ENCODE results near the gene RAB5IF. TPM values are rescaled to one million over a fixed set of nuclear protein-coding genes. Genes with fewer than 3 reads are reported as not detected.

RAB5IF gene
- total and polyA plus RNA-seq, 10 of the 15 experiments (the other 5 are each of a cell fraction or from before 2014, with no cell fraction given): 19.4 to 246 (median 92.0) TPM

DNA sequence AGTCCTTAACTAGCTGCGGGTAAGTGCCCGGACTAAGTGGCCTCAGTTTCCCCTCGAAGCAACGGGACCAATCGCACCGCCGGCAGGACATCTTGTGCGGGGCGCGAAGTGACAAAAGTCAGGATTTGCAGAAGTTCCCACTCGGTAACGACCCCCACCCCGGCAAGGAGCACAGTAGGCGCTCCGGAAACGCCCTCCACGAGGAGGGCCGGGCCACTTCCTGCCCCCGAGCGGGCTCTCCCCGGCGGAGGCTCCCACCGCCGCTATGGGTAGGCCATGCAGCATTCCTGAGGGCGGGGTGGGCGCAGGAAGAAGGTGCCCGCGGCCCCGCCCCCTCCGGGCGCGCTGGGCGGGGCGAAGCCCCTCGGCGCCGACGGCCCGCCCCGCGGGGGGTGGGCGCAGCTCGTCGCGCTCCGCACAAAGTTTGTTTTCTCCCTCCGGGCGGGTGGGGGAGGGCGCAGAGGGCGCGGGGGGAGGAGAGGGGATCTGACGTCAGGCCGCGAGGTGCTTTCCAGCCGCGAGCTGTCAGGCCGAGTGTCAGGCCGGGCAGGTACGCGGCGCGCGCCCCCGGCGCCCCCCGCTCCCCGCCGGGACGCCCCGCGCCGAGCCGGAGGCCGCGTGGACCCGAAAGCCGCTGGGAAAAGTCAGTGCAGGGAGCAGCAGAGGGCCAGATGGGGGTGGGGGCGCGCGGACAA lies 32.3 kb upstream of the RAB5IF start, which contains the start of gene TGIF2 (continued):
- TF ChIP-seq TARDBP (IDR thresholded peaks at IDR 0.05; ENCODE audit: borderline replicate concordance) (no peak), FOS (IDR thresholded peaks at IDR 0.05; ENCODE audit: borderline replicate concordance, extremely low read depth, insufficient read length) (no peak), PAX5 (IDR thresholded peaks at IDR 0.05; ENCODE audit: borderline replicate concordance, low read depth, low read length) (peak; percentile 4; the same call in 1 of the 2 replicates), SRF (IDR thresholded peaks at IDR 0.05; ENCODE audit: low read depth in 2 of 2, low read length in 2 of 2) (no peak; a peak in 1 of 4 replicates), CEBPB (IDR thresholded peaks at IDR 0.05; ENCODE audit: borderline replicate concordance in 1 of 2, low read depth in 2 of 2, low read length in 2 of 2) (no peak), ASH2L (IDR thresholded peaks at IDR 0.05; ENCODE audit: borderline replicate concordance, low read depth) (no peak), IKZF1 (conservative IDR thresholded peaks at IDR 0.05) (peak; percentile 85), DPF2 (IDR thresholded peaks at IDR 0.05) (peak; percentile 84), RAD51 (IDR thresholded peaks at IDR 0.05) (no peak), KAT2A (conservative IDR thresholded peaks at IDR 0.05; ENCODE audit: control insufficient read depth, low read depth, low read length) (no peak), CBFB (IDR thresholded peaks at IDR 0.05; ENCODE audit: low read depth) (peak; percentile 52; the same call in 1 of the 2 replicates), HCFC1 (IDR thresholded peaks at IDR 0.05; ENCODE audit: low read length) (no peak), POLR2AphosphoS5 (IDR thresholded peaks at IDR 0.05; ENCODE audit: low read length) (peak; percentile 69), KDM1A (IDR thresholded peaks at IDR 0.05; ENCODE audit: borderline replicate concordance) (no peak), TBL1XR1 (IDR thresholded peaks at IDR 0.05; ENCODE audit: low read depth, low read length) (no peak; the same call in 1 of the 2 replicates), RCOR1 (conservative IDR thresholded peaks at IDR 0.05; ENCODE audit: low read depth, low read length) (no peak), SREBF1 (IDR thresholded peaks at IDR 0.05; ENCODE audit: low read length) (no peak), IKZF2 (IDR thresholded peaks at IDR 0.05) (peak; percentile 26 to 37; a peak in 2 of 4 replicates), GATAD2B (conservative IDR thresholded peaks at IDR 0.05; ENCODE audit: low read depth) (peak; percentile 80), NFXL1 (IDR thresholded peaks at IDR 0.05; ENCODE audit: borderline replicate concordance) (no peak), MEF2A (IDR thresholded peaks at IDR 0.05; ENCODE audit: insufficient read depth, low read depth, low read length) (0 out of 2 replicates have a peak, but pooled peaks have one; percentile 11), HDAC2 (IDR thresholded peaks at IDR 0.05) (no peak), POLR2A (IDR thresholded peaks at IDR 0.05; ENCODE audit: low read depth, low read length) (peak; percentile 85), ZNF207 (IDR thresholded peaks at IDR 0.05; ENCODE audit: borderline replicate concordance) (0 out of 2 replicates have a peak, but pooled peaks have one; percentile 43), MXI1 (IDR thresholded peaks at IDR 0.05; ENCODE audit: low read depth, low read length) (no peak)
- TF ChIP-seq, protein P1, sequence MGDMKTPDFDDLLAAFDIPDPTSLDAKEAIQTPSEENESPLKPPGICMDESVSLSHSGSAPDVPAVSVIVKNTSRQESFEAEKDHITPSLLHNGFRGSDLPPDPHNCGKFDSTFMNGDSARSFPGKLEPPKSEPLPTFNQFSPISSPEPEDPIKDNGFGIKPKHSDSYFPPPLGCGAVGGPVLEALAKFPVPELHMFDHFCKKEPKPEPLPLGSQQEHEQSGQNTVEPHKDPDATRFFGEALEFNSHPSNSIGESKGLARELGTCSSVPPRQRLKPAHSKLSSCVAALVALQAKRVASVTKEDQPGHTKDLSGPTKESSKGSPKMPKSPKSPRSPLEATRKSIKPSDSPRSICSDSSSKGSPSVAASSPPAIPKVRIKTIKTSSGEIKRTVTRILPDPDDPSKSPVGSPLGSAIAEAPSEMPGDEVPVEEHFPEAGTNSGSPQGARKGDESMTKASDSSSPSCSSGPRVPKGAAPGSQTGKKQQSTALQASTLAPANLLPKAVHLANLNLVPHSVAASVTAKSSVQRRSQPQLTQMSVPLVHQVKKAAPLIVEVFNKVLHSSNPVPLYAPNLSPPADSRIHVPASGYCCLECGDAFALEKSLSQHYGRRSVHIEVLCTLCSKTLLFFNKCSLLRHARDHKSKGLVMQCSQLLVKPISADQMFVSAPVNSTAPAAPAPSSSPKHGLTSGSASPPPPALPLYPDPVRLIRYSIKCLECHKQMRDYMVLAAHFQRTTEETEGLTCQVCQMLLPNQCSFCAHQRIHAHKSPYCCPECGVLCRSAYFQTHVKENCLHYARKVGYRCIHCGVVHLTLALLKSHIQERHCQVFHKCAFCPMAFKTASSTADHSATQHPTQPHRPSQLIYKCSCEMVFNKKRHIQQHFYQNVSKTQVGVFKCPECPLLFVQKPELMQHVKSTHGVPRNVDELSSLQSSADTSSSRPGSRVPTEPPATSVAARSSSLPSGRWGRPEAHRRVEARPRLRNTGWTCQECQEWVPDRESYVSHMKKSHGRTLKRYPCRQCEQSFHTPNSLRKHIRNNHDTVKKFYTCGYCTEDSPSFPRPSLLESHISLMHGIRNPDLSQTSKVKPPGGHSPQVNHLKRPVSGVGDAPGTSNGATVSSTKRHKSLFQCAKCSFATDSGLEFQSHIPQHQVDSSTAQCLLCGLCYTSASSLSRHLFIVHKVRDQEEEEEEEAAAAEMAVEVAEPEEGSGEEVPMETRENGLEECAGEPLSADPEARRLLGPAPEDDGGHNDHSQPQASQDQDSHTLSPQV (IDR thresholded peaks at IDR 0.05): 0 out of 2 replicates have a peak, but pooled peaks have one; percentile 31
- TF ChIP-seq, protein P2, sequence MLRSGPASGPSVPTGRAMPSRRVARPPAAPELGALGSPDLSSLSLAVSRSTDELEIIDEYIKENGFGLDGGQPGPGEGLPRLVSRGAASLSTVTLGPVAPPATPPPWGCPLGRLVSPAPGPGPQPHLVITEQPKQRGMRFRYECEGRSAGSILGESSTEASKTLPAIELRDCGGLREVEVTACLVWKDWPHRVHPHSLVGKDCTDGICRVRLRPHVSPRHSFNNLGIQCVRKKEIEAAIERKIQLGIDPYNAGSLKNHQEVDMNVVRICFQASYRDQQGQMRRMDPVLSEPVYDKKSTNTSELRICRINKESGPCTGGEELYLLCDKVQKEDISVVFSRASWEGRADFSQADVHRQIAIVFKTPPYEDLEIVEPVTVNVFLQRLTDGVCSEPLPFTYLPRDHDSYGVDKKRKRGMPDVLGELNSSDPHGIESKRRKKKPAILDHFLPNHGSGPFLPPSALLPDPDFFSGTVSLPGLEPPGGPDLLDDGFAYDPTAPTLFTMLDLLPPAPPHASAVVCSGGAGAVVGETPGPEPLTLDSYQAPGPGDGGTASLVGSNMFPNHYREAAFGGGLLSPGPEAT (IDR thresholded peaks at IDR 0.05; ENCODE audit: low read depth): no peak

All from GM12878 (cell line).